ENCODE measurements around the gene CNOT3.

DNA sequence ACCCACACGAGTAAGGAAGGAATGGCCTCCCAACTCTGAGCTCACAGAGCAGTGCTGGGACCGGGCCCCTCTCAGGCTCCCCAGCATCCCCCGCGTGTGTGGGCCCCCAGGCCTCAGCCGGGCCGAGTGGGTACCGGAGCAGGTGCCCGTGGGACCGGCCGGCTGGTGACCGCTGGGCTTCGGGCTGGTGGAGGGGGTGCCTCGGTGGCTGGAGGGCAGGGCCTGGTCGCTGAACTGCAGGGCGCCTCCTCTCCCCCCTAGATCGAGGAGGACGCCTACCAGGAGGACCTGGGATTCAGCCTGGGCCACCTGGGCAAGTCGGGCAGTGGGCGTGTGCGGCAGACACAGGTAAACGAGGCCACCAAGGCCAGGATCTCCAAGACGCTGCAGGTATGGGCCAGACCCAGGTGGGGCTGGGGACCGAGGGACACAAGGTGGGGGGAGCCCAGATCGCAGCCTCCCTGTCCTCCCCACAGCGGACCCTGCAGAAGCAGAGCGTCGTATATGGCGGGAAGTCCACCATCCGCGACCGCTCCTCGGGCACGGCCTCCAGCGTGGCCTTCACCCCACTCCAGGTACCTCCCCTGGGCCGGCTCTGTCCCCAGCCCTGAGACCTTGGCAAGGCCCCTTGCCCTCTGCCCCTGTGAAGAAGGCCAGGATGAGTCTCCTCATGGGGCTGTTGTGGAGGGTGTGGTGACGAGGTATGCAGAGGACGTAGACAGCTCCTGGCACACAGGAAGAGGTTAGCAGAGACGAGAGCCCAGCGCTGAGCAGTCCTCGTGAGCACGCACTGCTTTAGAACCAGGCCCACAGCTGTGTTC, 8.6 kb upstream of the CNOT3 start:
- TF ChIP-seq CTCF (IDR thresholded peaks at IDR 0.05) (no peak), POLR2A (IDR thresholded peaks at IDR 0.05) (no peak)

Data from lower leg skin (tissue), 3 donors.